Stimulated activated CD4-positive, alpha-beta T cell treated with anti-CD3 and anti-CD28 coated beads, Interleukin-12 subunit alpha, Interleukin-12 subunit beta, amount 100 ng/mL, for 4 hours (primary cell): Measurements from ENCODE around the gene MTIF2.
"Not testable (repeated sequence)": the region's sequence is repeated elsewhere in the genome, so short reads cannot be mapped to it uniquely, and the experiment has no call there.

Source experiments
- DNase-seq: peaks from one replicate; pipeline ENCODE4 v3.0.0-alpha.2; 2020

MTIF2 gene

GRCh38 chr2:55191888-55192287 lies 77.1 kb downstream of the MTIF2 start:
- not testable (repeated sequence) for DNase-seq

- not testable (repeated sequence) for DNase-seq
Observed at GRCh38 chr2:55186837-55187236, 82.2 kb downstream of the MTIF2 start.
